Measurements from ENCODE around the gene NOL4L.

The NOL4L gene

DNA sequence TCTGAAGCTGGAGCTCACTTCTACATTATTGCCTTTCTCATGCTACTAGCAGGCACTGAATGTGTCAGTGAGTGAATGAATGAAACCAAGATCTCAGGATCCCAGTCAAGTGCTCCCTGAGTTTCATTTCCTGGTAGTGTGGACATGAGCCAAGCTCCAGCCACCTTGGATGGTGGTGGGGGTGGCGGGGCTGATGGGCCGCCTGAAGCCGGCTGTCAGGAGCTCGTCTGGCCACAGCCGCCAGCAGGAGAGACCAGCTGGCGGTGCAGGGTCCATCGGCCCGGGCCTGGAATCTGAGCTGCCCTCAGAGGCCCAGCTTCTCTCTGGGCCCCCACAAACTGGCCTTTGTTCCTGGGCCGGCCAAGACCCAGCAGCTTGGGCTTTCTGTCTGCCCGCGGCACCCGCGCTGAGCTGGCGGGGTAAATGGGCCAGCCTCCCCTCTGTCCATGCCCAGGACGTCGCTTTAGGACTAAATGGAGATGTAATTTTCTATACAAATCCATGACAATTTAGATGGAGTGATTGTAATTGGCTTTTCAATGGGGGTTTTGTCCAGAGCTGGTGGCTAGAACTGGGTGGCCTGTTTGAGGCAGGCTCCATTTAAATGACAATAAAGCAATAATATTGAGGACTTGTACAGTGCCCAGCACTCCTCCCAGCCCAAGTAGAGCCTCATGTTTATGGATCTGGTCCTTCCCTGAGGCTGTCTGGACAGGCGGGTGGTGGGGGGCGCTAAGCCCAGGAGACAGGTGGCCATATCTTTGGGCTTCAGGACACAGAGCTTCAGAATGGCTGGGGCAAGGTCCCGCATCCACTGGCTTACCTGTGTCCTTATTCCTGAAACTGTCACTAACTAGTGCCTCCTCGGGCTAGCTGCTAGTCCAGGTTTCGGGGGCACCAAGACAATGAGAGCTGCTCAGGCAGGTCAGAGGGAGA lies 43.5 kb downstream of the NOL4L start:
- DNase-seq, result peak in 30 of 51 donors; percentile 20 to 73 (median 40)

DNA sequence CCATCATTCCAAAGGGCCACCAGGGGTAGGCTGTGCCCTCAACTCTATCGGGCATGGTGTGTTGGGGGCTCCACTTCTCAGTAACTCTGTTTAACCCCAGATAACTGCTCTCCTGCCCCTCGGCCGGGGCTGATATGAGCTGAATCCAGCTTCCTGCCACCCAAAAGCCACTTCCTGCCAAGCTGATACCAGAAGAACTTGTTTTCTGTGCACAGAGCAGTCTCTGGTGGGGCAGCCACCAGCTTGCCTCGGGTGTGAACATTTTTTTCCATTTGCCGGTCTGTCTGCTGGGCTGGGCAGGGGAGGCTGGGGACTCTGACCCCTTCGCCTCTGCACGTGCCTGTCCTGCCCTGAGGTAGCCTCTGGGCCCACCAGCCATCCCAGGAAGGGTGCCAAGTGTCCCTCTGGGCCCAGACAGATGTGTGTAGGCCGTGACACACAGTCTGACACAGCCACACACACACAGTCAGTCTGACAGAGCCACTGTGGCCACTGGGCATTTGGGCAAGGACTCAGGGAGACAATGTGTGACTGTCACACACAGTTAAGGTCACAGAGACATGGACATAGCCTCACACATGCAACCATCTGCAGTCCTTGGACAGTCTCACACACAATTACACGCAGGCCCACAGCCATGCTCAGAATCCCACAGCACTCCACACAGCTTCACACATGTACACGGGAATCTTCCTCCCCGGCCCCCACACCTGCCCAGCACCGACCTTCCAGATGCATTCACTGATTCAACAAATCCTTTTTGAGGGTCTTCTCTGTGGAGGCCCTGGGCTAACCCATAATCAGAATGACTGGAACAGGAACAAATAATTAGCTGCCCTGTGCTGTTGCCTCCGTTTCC lies 45.1 kb downstream of the NOL4L start:
- DNase-seq, result no peak

DNA sequence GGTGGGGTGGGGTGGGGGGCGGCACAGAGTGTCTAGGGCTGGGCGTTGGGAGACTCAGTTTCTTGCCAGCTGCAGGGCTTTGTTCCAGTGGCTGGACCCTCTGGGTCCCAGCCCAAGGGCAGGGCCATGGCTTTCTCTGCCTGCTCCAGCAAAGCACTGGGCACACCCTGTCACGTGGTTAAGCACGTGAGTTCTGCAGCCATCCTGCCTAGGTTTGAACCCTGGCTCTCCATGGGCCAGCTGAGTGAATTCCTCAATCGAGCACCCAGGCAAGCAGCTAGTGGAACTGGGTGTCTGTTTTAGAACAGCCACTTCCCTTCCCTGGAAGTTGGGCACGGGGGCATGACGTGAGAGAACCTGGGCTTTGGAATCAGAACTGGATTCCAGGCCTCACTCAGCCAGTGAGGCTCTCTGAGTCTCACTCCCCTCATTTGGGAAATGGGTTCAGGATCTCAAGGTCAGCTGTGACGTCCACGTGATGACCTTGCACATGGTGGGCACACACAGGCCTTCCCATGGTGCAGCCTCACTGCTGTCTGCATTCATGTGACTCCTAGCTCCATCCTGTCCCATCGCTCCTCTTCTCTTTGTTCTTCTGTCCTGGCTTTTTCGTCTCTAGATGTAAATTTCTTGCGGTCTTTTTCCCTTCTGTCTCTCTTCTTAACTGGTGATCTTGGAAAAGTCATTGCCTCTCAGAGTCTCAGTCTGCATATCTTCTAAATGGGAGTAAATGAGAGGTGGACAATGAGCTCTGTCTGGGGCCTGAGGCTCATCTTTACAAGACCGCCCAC lies 45.9 kb downstream of the NOL4L start:
- DNase-seq, result no peak

DNA sequence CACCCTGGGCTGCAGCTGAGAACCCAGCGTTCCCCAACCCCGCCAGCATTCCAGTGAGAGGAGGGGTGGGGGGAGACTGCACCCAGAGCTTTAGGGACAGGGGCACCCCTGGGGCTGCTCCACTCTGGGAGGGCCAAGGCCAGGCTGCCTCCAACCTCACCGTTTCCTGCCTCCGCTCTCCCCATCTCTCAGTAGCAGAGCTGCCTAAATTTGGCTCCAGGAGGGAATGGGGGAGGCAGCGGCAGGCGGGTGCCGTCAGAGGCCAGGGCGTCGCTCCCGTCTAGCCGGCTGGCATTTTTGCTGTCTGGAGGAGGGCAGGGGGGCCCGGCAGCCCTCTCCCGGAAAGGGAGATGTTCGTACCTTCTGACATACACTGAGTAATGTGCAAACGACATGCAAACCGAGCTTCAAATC lies 46.6 kb downstream of the NOL4L start:
- peak in 2 of 51 donors; percentile 15 to 47 for DNase-seq

DNA sequence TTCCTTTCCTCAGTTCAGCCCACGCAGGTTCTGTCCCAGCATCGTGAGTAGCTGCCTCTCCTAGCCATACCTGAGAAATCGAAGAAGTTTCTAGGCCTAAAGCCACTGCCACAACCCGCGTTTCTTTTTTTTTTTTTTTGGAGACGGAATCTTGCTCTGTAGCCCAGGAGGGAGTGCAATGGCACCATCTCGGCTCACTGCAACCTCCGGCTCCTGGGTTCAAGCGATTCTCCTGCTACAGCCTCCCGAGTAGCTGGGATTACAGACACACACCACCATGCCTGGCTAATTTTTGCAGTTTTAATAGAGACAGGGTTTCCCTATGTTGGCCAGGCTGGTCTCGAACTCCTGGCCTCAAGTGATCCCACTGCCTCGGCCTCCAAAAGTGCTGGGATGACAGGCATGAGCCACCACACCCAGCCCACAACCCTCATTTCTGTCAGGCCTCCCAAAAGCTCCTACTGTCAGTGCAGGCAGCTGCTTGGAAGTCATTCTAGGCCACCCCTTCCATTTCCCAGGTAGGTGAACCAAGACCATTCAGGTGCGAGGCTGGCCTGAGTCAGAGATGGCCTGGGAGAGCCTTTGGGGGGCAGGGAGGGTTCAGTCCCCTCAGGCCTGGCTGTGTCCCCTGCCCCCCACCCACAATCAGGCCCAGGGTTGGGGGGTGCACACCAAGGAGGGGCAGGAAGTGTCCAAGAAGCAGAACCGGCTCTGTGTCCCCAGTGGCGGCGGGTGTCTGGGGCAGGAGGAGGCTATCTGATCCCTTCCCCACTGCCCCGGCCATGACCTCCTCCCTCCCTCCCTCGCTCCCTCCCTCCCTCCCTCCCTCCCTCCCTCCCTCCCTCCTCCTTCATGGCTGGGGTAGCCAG lies 47.2 kb downstream of the NOL4L start:
- no peak for DNase-seq

DNA sequence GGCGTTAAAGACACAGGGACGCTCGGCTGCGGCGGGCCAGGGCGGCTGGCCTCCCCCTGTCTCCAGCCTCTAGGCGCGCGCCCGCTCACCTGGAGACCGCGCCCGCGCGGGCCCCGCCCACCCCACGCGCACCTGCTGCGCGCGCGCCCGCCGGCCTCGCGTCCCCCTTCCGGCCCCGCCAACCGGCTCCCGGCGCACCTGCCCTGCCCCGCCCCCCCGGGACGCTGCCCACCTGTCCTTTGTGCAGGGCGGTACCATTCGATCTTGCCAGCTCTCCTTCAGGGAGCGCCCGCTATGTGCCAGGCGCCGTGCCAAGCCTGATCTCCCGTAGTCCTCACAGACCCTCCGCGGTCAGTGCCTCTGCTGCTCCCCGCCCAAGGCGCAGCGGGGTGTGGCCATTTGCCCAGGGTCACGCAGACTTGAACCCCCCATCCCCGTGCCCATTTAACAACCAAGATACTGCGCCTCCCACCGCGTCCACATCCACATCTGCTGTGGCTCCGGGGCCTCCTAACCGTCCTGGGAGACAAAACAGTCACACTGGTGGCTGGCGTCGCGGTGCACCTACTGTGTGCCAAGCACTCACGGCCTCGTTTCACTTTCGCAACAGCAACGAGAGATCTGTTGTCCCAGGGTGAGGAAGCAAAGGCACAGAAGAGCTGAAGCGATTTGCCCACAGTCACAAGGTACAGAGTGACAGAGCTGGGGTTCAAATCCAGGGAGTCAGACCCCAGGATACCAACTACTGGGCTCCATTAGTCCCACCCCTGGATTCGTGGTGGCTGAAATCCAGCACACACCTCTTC lies 48.1 kb downstream of the NOL4L start:
- peak in 5 of 51 donors; percentile 20 to 42 (median 34) for DNase-seq

DNA sequence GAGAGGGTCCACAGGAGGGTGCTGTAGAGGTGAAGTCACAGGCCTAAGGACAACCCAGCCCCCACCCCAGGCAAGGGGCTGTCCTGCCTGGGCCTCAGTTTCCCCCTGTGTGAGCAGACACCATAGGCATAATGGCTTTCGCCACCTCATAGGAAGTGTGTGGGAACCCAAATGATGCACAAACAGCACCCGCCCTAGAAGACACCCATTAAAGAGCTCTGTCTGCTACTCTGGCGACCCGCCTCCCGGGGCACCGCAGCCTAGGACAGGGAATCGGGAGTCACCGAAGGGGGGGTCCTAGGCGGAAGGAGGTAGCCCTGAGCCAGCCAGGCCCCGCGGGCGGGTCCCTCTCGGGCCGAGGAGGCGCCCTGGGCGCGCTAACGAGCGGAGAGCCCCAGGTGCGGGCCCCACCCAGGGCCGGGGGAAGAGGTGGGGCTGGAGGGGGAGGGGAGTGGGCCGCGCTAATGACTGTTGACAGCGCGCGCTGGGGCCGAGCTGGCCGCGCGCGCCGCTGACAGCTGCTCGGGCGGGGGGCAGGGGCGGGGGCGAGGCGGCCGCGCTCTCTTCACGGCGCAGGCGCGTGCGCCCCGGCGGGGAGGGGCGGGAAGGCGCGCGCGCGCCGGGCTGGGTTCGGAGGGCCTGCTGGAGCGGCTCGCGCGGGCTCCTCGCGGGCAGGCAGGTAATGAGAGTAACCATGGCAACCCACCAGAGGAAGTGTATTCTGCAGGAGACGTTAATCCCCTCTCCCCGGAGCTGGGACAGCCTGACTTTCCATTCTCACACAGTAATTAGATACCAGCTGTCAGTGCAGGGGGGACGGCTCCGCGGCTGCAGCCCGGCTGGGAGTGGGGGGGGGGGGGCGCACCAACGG lies 48.9 kb downstream of the NOL4L start:
- DNase-seq, result peak in 38 of 51 donors; percentile 24 to 79 (median 49)

DNA sequence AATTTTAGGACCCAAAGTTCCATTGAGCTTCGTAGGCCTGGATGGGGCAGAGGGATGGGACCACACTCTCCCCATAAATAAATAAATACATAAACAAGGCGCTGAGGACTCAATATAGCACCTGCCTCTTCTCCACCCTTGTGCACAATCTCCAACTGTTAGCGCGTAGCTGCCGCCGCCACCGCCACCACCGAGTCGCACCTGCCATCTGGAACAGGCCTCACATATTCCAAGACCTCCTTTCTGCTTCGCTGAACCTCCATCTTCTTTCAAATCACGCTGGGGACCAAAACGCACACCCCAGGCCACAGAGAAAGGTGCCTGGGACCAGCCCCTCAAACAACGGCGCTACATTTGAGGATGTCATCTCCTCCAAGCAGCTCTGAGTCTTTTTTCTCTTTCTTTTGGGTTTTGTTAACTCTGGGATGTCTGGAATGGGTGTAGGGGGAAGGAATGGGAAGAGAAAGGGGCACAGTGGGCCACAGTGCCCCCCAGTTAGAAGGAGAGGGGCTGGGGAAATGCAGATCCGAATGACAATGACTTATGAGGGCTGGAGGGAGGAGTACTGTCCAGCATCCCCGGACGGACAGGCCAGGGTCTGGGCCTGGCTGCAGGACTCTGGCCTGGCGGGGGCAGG lies 49.7 kb downstream of the NOL4L start:
- DNase-seq, result no peak

DNA sequence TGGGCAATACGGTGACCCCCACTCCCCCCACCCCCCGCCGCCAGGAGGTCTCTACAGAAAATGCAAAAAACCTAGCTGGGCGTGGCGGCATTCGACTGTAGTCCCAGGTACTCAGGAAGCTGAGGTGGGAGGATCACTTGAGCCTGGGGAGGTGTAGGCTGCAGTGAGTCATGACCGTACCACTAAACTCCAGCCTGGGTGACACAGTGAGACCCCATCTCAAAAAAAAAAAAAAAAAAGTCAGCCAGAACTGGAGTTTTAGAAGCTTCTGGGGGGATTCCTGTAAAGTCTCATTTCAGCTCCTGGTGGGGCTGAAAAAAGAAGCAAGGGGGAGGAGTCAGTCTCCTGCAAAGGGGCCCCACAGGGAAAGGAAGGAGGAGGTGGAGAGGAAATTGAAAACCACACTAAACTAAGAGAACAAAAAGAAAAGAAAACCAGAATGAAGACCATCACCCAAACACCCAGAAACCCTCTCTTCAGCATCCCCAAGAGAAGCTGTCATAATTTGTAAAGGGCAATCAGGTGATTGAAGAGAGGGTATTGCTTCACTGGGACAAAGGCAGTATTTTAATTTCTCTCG lies 50.4 kb downstream of the NOL4L start:
- DNase-seq, result no peak

DNA sequence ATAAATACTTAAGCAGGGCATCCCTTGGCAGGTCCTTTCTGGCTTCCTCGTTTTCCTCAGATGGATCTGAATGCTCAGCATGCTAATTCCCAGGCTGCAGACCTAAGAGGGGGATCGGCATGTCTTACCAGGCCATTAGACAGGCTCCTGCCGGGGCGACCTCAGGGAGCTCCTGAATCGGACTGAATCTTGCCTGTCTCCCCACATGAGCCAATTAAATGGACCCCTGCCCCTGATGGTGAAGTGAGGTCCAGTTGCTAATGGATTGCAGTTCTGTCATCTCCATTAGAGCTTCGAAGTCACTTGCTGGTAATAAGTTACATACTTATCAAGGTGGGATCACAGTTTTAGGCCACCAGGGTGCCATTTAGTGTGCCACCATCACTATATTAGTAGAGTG lies 51.4 kb downstream of the NOL4L start:
- no peak for DNase-seq

DNA sequence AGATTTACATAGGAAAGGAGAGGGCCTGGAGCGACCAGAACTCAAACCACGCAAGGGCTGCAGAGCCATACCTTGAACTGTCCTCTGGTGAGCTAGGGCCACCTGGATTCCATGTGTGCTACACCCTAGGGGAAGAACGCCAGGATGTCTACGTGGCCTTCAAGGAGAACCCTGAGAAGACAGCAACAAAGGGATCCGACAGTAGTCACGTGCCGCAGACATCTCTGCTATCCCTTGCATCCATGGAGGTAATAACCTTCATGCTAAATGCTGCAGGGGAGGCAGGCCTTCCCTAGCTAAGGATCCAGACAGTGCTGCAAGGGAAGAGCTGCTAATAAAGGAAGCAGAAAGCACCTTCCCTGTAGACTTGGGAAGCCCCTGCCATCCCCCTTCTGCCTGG lies 52.9 kb downstream of the NOL4L start:
- DNase-seq, result no peak

DNA sequence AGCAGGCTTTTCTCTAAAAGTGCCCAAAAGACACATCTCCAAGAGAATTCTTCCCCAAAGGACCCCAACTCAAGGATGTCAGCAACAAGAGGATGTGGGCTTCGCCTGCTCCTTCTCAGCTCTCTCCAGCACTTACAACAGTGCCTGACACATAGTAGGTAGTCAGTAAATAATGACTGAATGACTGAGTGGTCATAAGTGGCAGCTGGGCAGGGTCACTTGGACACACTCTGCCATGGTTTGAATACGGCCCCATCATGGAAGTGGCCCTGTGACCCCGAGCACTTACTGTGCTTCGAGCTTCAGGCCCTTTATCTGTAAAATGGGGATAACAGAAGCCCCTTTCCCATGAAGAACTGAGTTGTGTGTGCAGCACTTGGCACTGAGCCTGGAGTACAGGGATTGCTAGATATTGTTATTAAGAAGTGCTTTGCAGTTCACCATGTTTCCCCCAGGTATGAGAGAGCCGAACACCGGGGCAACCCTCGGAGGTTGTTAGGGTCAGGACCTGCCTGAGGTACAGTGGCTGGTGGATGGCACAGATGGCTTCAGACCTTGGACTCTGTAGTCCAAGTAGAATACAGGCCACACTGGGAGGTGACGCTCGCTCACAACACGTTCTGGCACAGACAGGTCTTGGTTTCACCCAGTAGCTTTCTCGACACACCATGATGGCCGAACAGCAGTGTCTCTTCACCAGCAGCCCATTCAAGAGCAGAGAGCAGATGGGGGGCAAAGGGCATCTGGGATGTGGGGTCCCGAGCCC lies 56.0 kb downstream of the NOL4L start:
- no peak for DNase-seq

DNA sequence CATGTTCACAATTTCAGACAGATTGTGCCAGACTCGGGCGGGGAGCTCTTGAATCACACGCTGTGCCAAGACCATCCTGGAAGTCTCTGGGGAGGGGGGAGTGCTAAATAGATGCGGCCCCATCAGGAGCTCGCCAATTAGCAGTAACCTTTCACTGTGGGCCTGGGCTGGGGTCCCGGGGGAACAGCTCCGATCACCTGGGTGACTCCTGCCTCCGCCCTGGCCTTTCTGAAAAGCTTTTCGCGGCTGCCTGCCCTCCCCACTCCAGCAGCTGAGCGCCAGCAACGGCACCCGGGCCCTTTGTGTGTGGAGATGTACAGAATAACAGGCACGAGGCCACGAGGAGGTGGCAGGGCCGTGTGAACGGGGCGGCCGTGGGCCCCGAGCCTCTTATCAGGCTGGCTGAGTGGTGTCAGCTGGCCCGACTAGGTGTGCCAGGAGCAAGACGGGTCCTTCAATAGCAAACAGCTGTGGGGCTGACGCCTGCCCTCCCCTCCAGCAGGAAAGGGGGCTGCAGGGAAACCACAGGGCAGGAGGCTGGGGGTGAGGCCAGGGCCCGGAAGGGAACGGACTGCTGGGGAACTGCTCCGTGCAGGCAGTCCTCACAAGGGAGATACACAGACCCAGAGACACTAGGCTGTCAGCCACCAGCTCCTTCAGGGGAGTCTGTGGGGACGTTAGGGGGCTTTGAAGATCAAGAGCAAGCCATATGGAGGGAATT lies 56.8 kb downstream of the NOL4L start:
- peak in 13 of 51 donors; percentile 19 to 65 (median 25) for DNase-seq

DNA sequence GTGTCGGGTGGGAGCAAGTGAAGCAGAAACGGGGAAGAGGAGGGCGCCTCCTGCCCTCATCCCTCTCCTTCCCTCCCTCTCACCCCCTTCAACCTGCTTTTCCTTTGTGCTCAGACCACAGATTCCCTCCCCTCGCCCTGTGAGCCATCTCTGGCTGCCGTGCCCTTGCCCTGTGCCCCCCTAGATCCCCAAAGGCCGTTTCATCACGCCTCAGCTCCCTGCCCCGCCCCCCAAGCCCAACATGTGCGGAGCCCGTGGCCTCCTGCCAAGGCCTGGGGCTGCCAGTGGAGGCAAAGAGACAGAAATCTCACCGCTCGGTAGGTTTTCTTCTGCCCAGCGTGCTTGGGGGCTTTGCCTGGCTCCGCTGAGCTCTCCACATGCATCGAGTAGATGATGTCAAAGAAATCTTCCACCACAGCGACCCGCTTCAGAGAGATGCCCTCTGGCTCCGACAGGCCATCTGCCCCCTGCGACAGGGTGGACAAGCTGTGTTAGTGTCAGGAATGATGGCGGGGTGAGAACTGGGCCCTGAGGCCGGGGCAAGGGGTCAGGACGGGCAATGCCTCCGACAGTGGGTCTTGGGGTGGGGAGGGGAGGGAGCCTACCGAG lies 57.6 kb downstream of the NOL4L start:
- peak in 7 of 51 donors; percentile 20 to 41 (median 30) for DNase-seq

DNA sequence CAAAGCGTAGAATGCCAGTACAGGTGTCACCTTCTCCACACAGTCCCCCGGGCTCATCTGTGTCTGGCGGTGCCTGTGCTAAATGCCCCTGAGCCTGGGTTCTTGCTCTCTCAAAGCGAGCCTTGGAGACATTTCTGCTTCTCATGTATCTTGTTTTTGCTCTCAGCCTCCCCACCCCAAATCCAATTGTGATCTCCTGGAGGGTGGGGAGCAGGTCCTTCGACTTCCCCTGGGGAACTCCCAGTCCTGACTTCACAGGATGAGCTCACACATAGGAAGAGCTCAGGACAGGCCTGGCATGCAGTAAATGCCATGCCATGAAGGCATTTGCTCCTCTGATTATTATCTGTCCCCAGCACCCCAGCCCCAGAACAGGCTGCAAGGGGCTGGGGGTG lies 58.1 kb downstream of the NOL4L start:
- DNase-seq, result no peak

DNA sequence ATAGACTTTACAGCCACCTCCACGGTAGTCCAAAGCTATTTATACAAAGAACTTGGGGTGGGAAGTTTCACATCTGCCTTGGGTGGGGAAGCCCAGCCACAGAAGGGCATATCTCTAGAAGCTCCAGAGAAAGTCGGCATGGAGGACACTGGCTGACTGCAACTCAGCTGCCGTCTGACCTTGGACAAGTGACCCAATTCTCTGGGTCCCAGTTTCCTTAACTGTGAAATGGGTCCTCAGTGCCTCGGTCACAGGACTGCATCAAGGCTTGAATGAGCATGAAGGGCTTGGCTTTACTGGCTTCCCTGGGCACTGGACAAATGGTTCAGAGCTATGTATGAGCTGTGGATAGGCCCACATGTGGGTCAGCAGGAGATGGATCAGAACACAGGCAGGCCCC lies 58.6 kb downstream of the NOL4L start:
- no peak for DNase-seq

Data from hypothalamus (tissue), 51 donors.